GM06990 (cell line): ENCODE data around the gene COPG1.
A peak's percentile ranks its signal among the peaks of the same experiment; 100 is the strongest.

Experiments
- DNase-seq: peaks from one replicate; pipeline ENCODE4 v3.0.0-alpha.2; 2011; ENCODE audit not compliant: insufficient read length; ENCODE audit errors: extremely low read depth
- H3K27me3 ChIP-seq: replicated peaks from 2 replicates; pipeline ENCODE4 v1.6.0; 2011; ENCODE audit warnings: low read length; ENCODE audit not compliant: control insufficient read depth, insufficient read depth
- H3K36me3 ChIP-seq: 2 replicates; pipeline ENCODE4 v1.5.1; 2011; ENCODE audit warnings: low read length; ENCODE audit not compliant: control insufficient read depth, insufficient read depth
- H3K4me3 ChIP-seq: replicated peaks from 2 replicates; pipeline ENCODE4 v1.5.1; 2011; ENCODE audit warnings: low read depth, mild to moderate bottlenecking, control low read depth, low read length
- CTCF ChIP-seq: IDR thresholded peaks from 2 replicates; pipeline ENCODE4 v1.5.1; 2011; ENCODE audit warnings: low read length, control low read depth, mild to moderate bottlenecking, inconsistent platforms; ENCODE audit not compliant: insufficient read depth, poor library complexity, severe bottlenecking

COPG1 gene

GRCh38 chr3:129313665-129314385, 64.4 kb downstream of the COPG1 start:
- Histone ChIP-seq H3K27me3 (no peaks in the 10 kb centered on the region), H3K36me3 (no peaks in the 10 kb centered on the region; the same call in 1 of the 2 replicates), H3K4me3 (no peak overlapping the region)
- no peak for DNase-seq
- TF ChIP-seq CTCF = no peak

- TF ChIP-seq CTCF = no peak
- Histone ChIP-seq H3K4me3 (peak overlapping the region; percentile 59), H3K27me3 (no peaks in the 10 kb centered on the region), H3K36me3 (no peaks in the 10 kb centered on the region; the same call in 1 of the 2 replicates)
- DNase-seq = peak; percentile 69
These were observed 65.2 kb downstream of the COPG1 start for GRCh38 chr3:129314386-129315222.

GRCh38 chr3:129315223-129315997, 66.0 kb downstream of the COPG1 start:
- TF ChIP-seq CTCF = no peak
- no peaks in the 10 kb centered on the region; the same call in 1 of the 2 replicates for H3K36me3 ChIP-seq
- DNase-seq = peak; percentile 61

GRCh38 chr3:129315998-129316247, 66.5 kb downstream of the COPG1 start:
- peak overlapping the region; percentile 59 for H3K4me3 ChIP-seq
- no peak for TF ChIP-seq CTCF
- H3K27me3 ChIP-seq = no peaks in the 10 kb centered on the region
- no peaks in the 10 kb centered on the region; the same call in 1 of the 2 replicates for H3K36me3 ChIP-seq
- DNase-seq = no peak

More at GRCh38 chr3:129315223-129315997, 66.0 kb downstream of the COPG1 start:
- Histone ChIP-seq H3K4me3 (peak overlapping the region; percentile 59), H3K27me3 (no peaks in the 10 kb centered on the region)

GRCh38 chr3:129316248-129317013, 67.0 kb downstream of the COPG1 start:
- TF ChIP-seq CTCF = peak; percentile 86
- Histone ChIP-seq H3K27me3 (no peaks in the 10 kb centered on the region), H3K4me3 (peak overlapping the region; percentile 59), H3K36me3 (no peaks in the 10 kb centered on the region)
- peak; percentile 82 for DNase-seq
